ENCODE data around the gene URM1.
"Not testable (repeated sequence)": the region's sequence is repeated elsewhere in the genome, so short reads cannot be mapped to it uniquely, and the experiment has no call there.

URM1 gene

GRCh38 chr9:128335914-128336313 is 35.3 kb upstream of the URM1 start:
- no peaks in the 10 kb centered on the region for H3K27me3 ChIP-seq (ENCODE audit: control insufficient read depth in 2 of 2, insufficient read depth in 2 of 2, low read length in 2 of 2)
- no peak overlapping the region for H3K4me3 ChIP-seq (ENCODE audit: low read length in 2 of 2)
- no peaks in the 10 kb centered on the region for H3K9me3 ChIP-seq (ENCODE audit: control insufficient read depth in 2 of 2, low read length in 2 of 2)
- H3K4me1 ChIP-seq (ENCODE audit: control insufficient read depth in 2 of 2, insufficient read depth in 2 of 2, low read length in 2 of 2): peaks cover under 1 to 5% of the 10 kb centered on the region in 2 donors
- no peak overlapping the region for H3K27ac ChIP-seq (ENCODE audit: low read depth in 2 of 2, low read length in 2 of 2)
- peaks cover 8 to 18% of the 10 kb centered on the region in 2 donors for H3K36me3 ChIP-seq (ENCODE audit: control insufficient read depth in 2 of 2, insufficient read depth in 2 of 2, low read length in 2 of 2)
- no peak overlapping the region for H3K9ac ChIP-seq (ENCODE audit: low read depth in 1 of 2, low read length in 2 of 2)

GRCh38 chr9:128337936-128338335 is 33.2 kb upstream of the URM1 start:
- Histone ChIP-seq H3K4me3 (ENCODE audit: low read length in 2 of 2) (no peak overlapping the region), H3K27ac (ENCODE audit: low read depth in 2 of 2, low read length in 2 of 2) (no peak overlapping the region), H3K9me3 (ENCODE audit: control insufficient read depth in 2 of 2, low read length in 2 of 2) (no peaks in the 10 kb centered on the region), H3K27me3 (ENCODE audit: control insufficient read depth in 2 of 2, insufficient read depth in 2 of 2, low read length in 2 of 2) (no peaks in the 10 kb centered on the region), H3K9ac (ENCODE audit: low read depth in 1 of 2, low read length in 2 of 2) (no peak overlapping the region), H3K4me1 (ENCODE audit: control insufficient read depth in 2 of 2, insufficient read depth in 2 of 2, low read length in 2 of 2) (peaks cover 5 to 12% of the 10 kb centered on the region in 2 donors), H3K36me3 (ENCODE audit: control insufficient read depth in 2 of 2, insufficient read depth in 2 of 2, low read length in 2 of 2) (peaks cover 8 to 11% of the 10 kb centered on the region in 2 donors)

- Histone ChIP-seq H3K27ac (ENCODE audit: low read depth in 2 of 2, low read length in 2 of 2) (peak overlapping the region in 1 of 2 donors; percentile 90), H3K36me3 (ENCODE audit: control insufficient read depth in 2 of 2, insufficient read depth in 2 of 2, low read length in 2 of 2) (peaks cover 9 to 12% of the 10 kb centered on the region in 2 donors), H3K4me1 (ENCODE audit: control insufficient read depth in 2 of 2, insufficient read depth in 2 of 2, low read length in 2 of 2) (peaks cover 5 to 12% of the 10 kb centered on the region in 2 donors)
- H3K9ac ChIP-seq (ENCODE audit: low read depth in 1 of 2, low read length in 2 of 2); H3K27me3 ChIP-seq (ENCODE audit: control insufficient read depth in 2 of 2, insufficient read depth in 2 of 2, low read length in 2 of 2); H3K9me3 ChIP-seq (ENCODE audit: control insufficient read depth in 2 of 2, low read length in 2 of 2); H3K4me3 ChIP-seq (ENCODE audit: low read length in 2 of 2): not testable (repeated sequence)
These were observed 32.1 kb upstream of the URM1 start for GRCh38 chr9:128338852-128339614.

- peak within 1 kb of the TSS; percentile 86 to 87 for H3K9ac ChIP-seq (ENCODE audit: low read depth in 1 of 2, low read length in 2 of 2)
- H3K27me3 ChIP-seq (ENCODE audit: control insufficient read depth in 2 of 2, insufficient read depth in 2 of 2, low read length in 2 of 2): no peaks in the 10 kb centered on the region
- H3K4me3 ChIP-seq (ENCODE audit: low read length in 2 of 2): peak within 1 kb of the TSS; percentile 80 to 83
- peaks cover 19 to 22% of the 10 kb centered on the region in 2 donors for H3K36me3 ChIP-seq (ENCODE audit: control insufficient read depth in 2 of 2, insufficient read depth in 2 of 2, low read length in 2 of 2)
- peaks cover 5 to 12% of the 10 kb centered on the region in 2 donors for H3K4me1 ChIP-seq (ENCODE audit: control insufficient read depth in 2 of 2, insufficient read depth in 2 of 2, low read length in 2 of 2)
- H3K27ac ChIP-seq (ENCODE audit: low read depth in 2 of 2, low read length in 2 of 2): peak within 1 kb of the TSS; percentile 90 to 91
- H3K9me3 ChIP-seq (ENCODE audit: control insufficient read depth in 2 of 2, low read length in 2 of 2): no peaks in the 10 kb centered on the region
These were observed 31.1 kb upstream of the URM1 start, which contains the start of gene SLC27A4 for GRCh38 chr9:128339761-128340690. Gene SLC27A4, plus strand, starts transcription at chr9:128340527. Its CDS starts 2,606 bp downstream, at chr9:128343133.

- Histone ChIP-seq H3K4me1 (ENCODE audit: control insufficient read depth in 2 of 2, insufficient read depth in 2 of 2, low read length in 2 of 2) (peaks cover 5 to 12% of the 10 kb centered on the region in 2 donors), H3K4me3 (ENCODE audit: low read length in 2 of 2) (peak overlapping the region; percentile 80 to 83), H3K27me3 (ENCODE audit: control insufficient read depth in 2 of 2, insufficient read depth in 2 of 2, low read length in 2 of 2) (no peaks in the 10 kb centered on the region), H3K27ac (ENCODE audit: low read depth in 2 of 2, low read length in 2 of 2) (peak overlapping the region; percentile 77 to 90), H3K9me3 (ENCODE audit: control insufficient read depth in 2 of 2, low read length in 2 of 2) (no peaks in the 10 kb centered on the region), H3K9ac (ENCODE audit: low read depth in 1 of 2, low read length in 2 of 2) (peak overlapping the region; percentile 86 to 87), H3K36me3 (ENCODE audit: control insufficient read depth in 2 of 2, insufficient read depth in 2 of 2, low read length in 2 of 2) (peaks cover 26 to 30% of the 10 kb centered on the region in 2 donors)
These were observed 30.3 kb upstream of the URM1 start for GRCh38 chr9:128340691-128341434.

GRCh38 chr9:128341435-128341849 is 29.7 kb upstream of the URM1 start:
- H3K27ac ChIP-seq (ENCODE audit: low read depth in 2 of 2, low read length in 2 of 2): peak overlapping the region; percentile 77 to 90
- no peaks in the 10 kb centered on the region for H3K9me3 ChIP-seq (ENCODE audit: control insufficient read depth in 2 of 2, low read length in 2 of 2)
- H3K36me3 ChIP-seq (ENCODE audit: control insufficient read depth in 2 of 2, insufficient read depth in 2 of 2, low read length in 2 of 2): peaks cover 26 to 32% of the 10 kb centered on the region in 2 donors
- H3K27me3 ChIP-seq (ENCODE audit: control insufficient read depth in 2 of 2, insufficient read depth in 2 of 2, low read length in 2 of 2): no peaks in the 10 kb centered on the region
- peak overlapping the region; percentile 86 to 87 for H3K9ac ChIP-seq (ENCODE audit: low read depth in 1 of 2, low read length in 2 of 2)
- H3K4me1 ChIP-seq (ENCODE audit: control insufficient read depth in 2 of 2, insufficient read depth in 2 of 2, low read length in 2 of 2): peaks cover 5 to 12% of the 10 kb centered on the region in 2 donors
- H3K4me3 ChIP-seq (ENCODE audit: low read length in 2 of 2): peak overlapping the region; percentile 80 to 83

- H3K4me1 ChIP-seq (ENCODE audit: control insufficient read depth in 2 of 2, insufficient read depth in 2 of 2, low read length in 2 of 2): peaks cover 5 to 12% of the 10 kb centered on the region in 2 donors
- H3K4me3 ChIP-seq (ENCODE audit: low read length in 2 of 2): no peak overlapping the region
- no peak overlapping the region for H3K27ac ChIP-seq (ENCODE audit: low read depth in 2 of 2, low read length in 2 of 2)
- no peak overlapping the region for H3K9ac ChIP-seq (ENCODE audit: low read depth in 1 of 2, low read length in 2 of 2)
- H3K9me3 ChIP-seq (ENCODE audit: control insufficient read depth in 2 of 2, low read length in 2 of 2): no peaks in the 10 kb centered on the region
- no peaks in the 10 kb centered on the region for H3K27me3 ChIP-seq (ENCODE audit: control insufficient read depth in 2 of 2, insufficient read depth in 2 of 2, low read length in 2 of 2)
- H3K36me3 ChIP-seq (ENCODE audit: control insufficient read depth in 2 of 2, insufficient read depth in 2 of 2, low read length in 2 of 2): peaks cover 37 to 43% of the 10 kb centered on the region in 2 donors
These were observed 28.0 kb upstream of the URM1 start for GRCh38 chr9:128342971-128343680.

- peaks cover 5 to 12% of the 10 kb centered on the region in 2 donors for H3K4me1 ChIP-seq (ENCODE audit: control insufficient read depth in 2 of 2, insufficient read depth in 2 of 2, low read length in 2 of 2)
- H3K27ac ChIP-seq (ENCODE audit: low read depth in 2 of 2, low read length in 2 of 2): no peak overlapping the region
- H3K4me3 ChIP-seq (ENCODE audit: low read length in 2 of 2): no peak overlapping the region
- no peaks in the 10 kb centered on the region for H3K27me3 ChIP-seq (ENCODE audit: control insufficient read depth in 2 of 2, insufficient read depth in 2 of 2, low read length in 2 of 2)
- no peak overlapping the region for H3K9ac ChIP-seq (ENCODE audit: low read depth in 1 of 2, low read length in 2 of 2)
- no peaks in the 10 kb centered on the region for H3K9me3 ChIP-seq (ENCODE audit: control insufficient read depth in 2 of 2, low read length in 2 of 2)
- H3K36me3 ChIP-seq (ENCODE audit: control insufficient read depth in 2 of 2, insufficient read depth in 2 of 2, low read length in 2 of 2): peaks cover 43 to 51% of the 10 kb centered on the region in 2 donors
These were observed 27.3 kb upstream of the URM1 start for GRCh38 chr9:128343855-128344254.

GRCh38 chr9:128344931-128345605 is 26.1 kb upstream of the URM1 start:
- H3K9ac ChIP-seq (ENCODE audit: low read depth in 1 of 2, low read length in 2 of 2): no peak overlapping the region
- H3K27me3 ChIP-seq (ENCODE audit: control insufficient read depth in 2 of 2, insufficient read depth in 2 of 2, low read length in 2 of 2): no peaks in the 10 kb centered on the region
- peaks cover 55 to 61% of the 10 kb centered on the region in 2 donors for H3K36me3 ChIP-seq (ENCODE audit: control insufficient read depth in 2 of 2, insufficient read depth in 2 of 2, low read length in 2 of 2)
- H3K27ac ChIP-seq (ENCODE audit: low read depth in 2 of 2, low read length in 2 of 2): no peak overlapping the region
- no peaks in the 10 kb centered on the region for H3K9me3 ChIP-seq (ENCODE audit: control insufficient read depth in 2 of 2, low read length in 2 of 2)
- peaks cover 5 to 8% of the 10 kb centered on the region in 2 donors for H3K4me1 ChIP-seq (ENCODE audit: control insufficient read depth in 2 of 2, insufficient read depth in 2 of 2, low read length in 2 of 2)
- no peak overlapping the region for H3K4me3 ChIP-seq (ENCODE audit: low read length in 2 of 2)

All from mucosa of rectum (tissue), 2 donors.